ENCODE data around the gene TRMT1L. TPM values are rescaled to one million over a fixed set of nuclear protein-coding genes. Genes with fewer than 3 reads are reported as not detected.

Gene TRMT1L
- total and polyA plus RNA-seq, 3 donors from 2014 or later = 54.5 to 72.6 (median 69.0) TPM

GRCh38 chr1:185156288-185156853 lies 382 bp downstream of the TRMT1L start:
- Histone ChIP-seq H3K27me3 (no peaks in the 10 kb centered on the region), H3K4me3 (peak overlapping the region; percentile 88 to 97), H3K4me1 (peaks cover 17% of the 10 kb centered on the region), H3K9me3 (no peaks in the 10 kb centered on the region), H3K36me3 (ENCODE audit: low read depth, missing control alignments) (no peaks in the 10 kb centered on the region), H3K27ac (peak overlapping the region; percentile 98 to 100)
- TF ChIP-seq CTCF (IDR thresholded peaks at IDR 0.05) (no peak), POLR2A (IDR thresholded peaks at IDR 0.05) (no peak)
- 0% methylated on average over 7 to 30 of the region's 30 CpGs for WGBS, 2 donors
- no peak for DNase-seq
- intact Hi-C loops (cut with DNase I; ENCODE audit: low total_unique reads) = no loop called here

- no peaks in the 10 kb centered on the region for H3K9me3 ChIP-seq
- no peaks in the 10 kb centered on the region for H3K36me3 ChIP-seq (ENCODE audit: low read depth, missing control alignments)
- 8 to 12% methylated on average over 11 of the region's 11 CpGs for WGBS, 2 donors
- peaks cover 17% of the 10 kb centered on the region for H3K4me1 ChIP-seq
- no peaks in the 10 kb centered on the region for H3K27me3 ChIP-seq
- peak overlapping the region; percentile 98 to 100 for H3K27ac ChIP-seq
- peak overlapping the region; percentile 88 to 97 for H3K4me3 ChIP-seq
- intact Hi-C loops (cut with DNase I; ENCODE audit: low total_unique reads) = no loop called here
- TF ChIP-seq POLR2A (IDR thresholded peaks at IDR 0.05) (no peak), CTCF (IDR thresholded peaks at IDR 0.05) (no peak)
- DNase-seq = no peak
These were observed 1.0 kb downstream of the TRMT1L start for GRCh38 chr1:185155600-185156287.

- WGBS, 2 donors = 24 to 25% methylated on average over 2 of the region's 2 CpGs
- peak overlapping the region; percentile 98 to 100 for H3K27ac ChIP-seq
- no peak for DNase-seq
- H3K4me3 ChIP-seq = peak overlapping the region in 1 of 2 donors; percentile 97
- TF ChIP-seq CTCF (IDR thresholded peaks at IDR 0.05) (no peak), POLR2A (IDR thresholded peaks at IDR 0.05) (no peak)
- peaks cover 17% of the 10 kb centered on the region for H3K4me1 ChIP-seq
- no peaks in the 10 kb centered on the region for H3K27me3 ChIP-seq
- H3K9me3 ChIP-seq = no peaks in the 10 kb centered on the region
- no peaks in the 10 kb centered on the region for H3K36me3 ChIP-seq (ENCODE audit: low read depth, missing control alignments)
- intact Hi-C loops (cut with DNase I; ENCODE audit: low total_unique reads) = no loop called here
These were observed 1.7 kb downstream of the TRMT1L start for GRCh38 chr1:185154912-185155513.

GRCh38 chr1:185152187-185152767 lies 4.5 kb downstream of the TRMT1L start:
- intact Hi-C loops (cut with DNase I; ENCODE audit: low total_unique reads) = no loop called here
- no peak for TF ChIP-seq POLR2A (IDR thresholded peaks at IDR 0.05)
- no peak for TF ChIP-seq CTCF (IDR thresholded peaks at IDR 0.05)
- peaks cover 17% of the 10 kb centered on the region for H3K4me1 ChIP-seq
- H3K9me3 ChIP-seq = no peaks in the 10 kb centered on the region
- WGBS, 2 donors = 80 to 88% methylated on average over 3 of the region's 3 CpGs
- H3K4me3 ChIP-seq = no peak overlapping the region
- H3K27me3 ChIP-seq = no peaks in the 10 kb centered on the region
- no peak overlapping the region for H3K27ac ChIP-seq
- no peak for DNase-seq
- no peaks in the 10 kb centered on the region for H3K36me3 ChIP-seq (ENCODE audit: low read depth, missing control alignments)
